ENCODE data around the gene NOBOX.
"Not testable (repeated sequence)": the region's sequence is repeated elsewhere in the genome, so short reads cannot be mapped to it uniquely, and the experiment has no call there.

NOBOX gene

GRCh38 chr7:144390481-144390880 is 13.0 kb downstream of the NOBOX start:
- DNase-seq: no peak

GRCh38 chr7:144388950-144389349 is 14.5 kb downstream of the NOBOX start:
- DNase-seq: no peak

- no peak for DNase-seq
Observed at GRCh38 chr7:144386741-144387140, 16.8 kb downstream of the NOBOX start.

GRCh38 chr7:144384555-144385245 is 18.8 kb downstream of the NOBOX start:
- no peak for DNase-seq

GRCh38 chr7:144384071-144384470 is 19.4 kb downstream of the NOBOX start:
- DNase-seq: no peak

- DNase-seq: no peak
Observed at GRCh38 chr7:144379776-144380384, 23.6 kb downstream of the NOBOX start.

GRCh38 chr7:144378651-144379050 is 24.8 kb downstream of the NOBOX start:
- no peak for DNase-seq

GRCh38 chr7:144369221-144369620 is 34.3 kb downstream of the NOBOX start:
- DNase-seq: not testable (repeated sequence)

GRCh38 chr7:144367250-144367649 is 36.2 kb downstream of the NOBOX start:
- not testable (repeated sequence) for DNase-seq

- DNase-seq: not testable (repeated sequence)
Observed at GRCh38 chr7:144365523-144365922, 38.0 kb downstream of the NOBOX start.

GRCh38 chr7:144362061-144362460 is 41.4 kb downstream of the NOBOX start:
- not testable (repeated sequence) for DNase-seq

- not testable (repeated sequence) for DNase-seq
Observed at GRCh38 chr7:144356860-144357259, 46.6 kb downstream of the NOBOX start.

- DNase-seq: not testable (repeated sequence)
Observed at GRCh38 chr7:144356185-144356584, 47.3 kb downstream of the NOBOX start.

- DNase-seq: not testable (repeated sequence)
Observed at GRCh38 chr7:144355176-144355822, 48.2 kb downstream of the NOBOX start, which contains the start of gene ARHGEF5. TSS of gene ARHGEF5 (plus strand) at chr7:144355402. CDS start at chr7:144362670, 7,268 bp downstream.

- not testable (repeated sequence) for DNase-seq
Observed at GRCh38 chr7:144351667-144352066, 51.8 kb downstream of the NOBOX start.

- DNase-seq: not testable (repeated sequence)
Observed at GRCh38 chr7:144348625-144349024, 54.9 kb downstream of the NOBOX start.
